GM10266 (cell line): ENCODE data around the gene UBL3.

ENCODE experiments used
- DNase-seq: peaks from one replicate; pipeline ENCODE4 v3.0.0; 2012; ENCODE audit errors: extremely low spot score
- TF ChIP-seq, protein P1 (sequence below): IDR thresholded peaks from 2 replicates; pipeline ENCODE4 v1.5.1; 2012; ENCODE audit warnings: mild to moderate bottlenecking, low read depth; ENCODE audit not compliant: control insufficient read depth, insufficient read depth; ENCODE audit errors: missing control alignments

The UBL3 gene

DNA sequence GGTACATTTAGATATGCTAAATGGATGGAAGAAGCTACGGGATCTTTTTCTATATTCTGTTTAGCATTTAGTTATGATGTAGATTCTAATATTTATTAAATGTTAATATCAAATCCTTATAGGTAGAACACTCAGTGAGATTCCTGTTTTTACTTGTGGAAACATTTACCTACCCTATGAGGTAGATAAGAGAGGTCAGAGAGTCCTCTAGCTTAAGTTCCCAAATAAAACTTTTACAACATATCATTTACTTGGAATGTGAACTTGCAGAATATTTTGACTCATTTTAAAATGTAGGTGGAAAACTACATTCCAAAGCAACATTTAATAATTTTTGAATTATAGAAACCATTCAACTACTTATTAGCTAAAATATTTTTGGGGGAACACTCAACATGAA is 63.7 kb downstream of the UBL3 start:
- no peak for DNase-seq
- TF ChIP-seq, protein P1, sequence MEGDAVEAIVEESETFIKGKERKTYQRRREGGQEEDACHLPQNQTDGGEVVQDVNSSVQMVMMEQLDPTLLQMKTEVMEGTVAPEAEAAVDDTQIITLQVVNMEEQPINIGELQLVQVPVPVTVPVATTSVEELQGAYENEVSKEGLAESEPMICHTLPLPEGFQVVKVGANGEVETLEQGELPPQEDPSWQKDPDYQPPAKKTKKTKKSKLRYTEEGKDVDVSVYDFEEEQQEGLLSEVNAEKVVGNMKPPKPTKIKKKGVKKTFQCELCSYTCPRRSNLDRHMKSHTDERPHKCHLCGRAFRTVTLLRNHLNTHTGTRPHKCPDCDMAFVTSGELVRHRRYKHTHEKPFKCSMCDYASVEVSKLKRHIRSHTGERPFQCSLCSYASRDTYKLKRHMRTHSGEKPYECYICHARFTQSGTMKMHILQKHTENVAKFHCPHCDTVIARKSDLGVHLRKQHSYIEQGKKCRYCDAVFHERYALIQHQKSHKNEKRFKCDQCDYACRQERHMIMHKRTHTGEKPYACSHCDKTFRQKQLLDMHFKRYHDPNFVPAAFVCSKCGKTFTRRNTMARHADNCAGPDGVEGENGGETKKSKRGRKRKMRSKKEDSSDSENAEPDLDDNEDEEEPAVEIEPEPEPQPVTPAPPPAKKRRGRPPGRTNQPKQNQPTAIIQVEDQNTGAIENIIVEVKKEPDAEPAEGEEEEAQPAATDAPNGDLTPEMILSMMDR, result no peak

- TF ChIP-seq, protein P1, result no peak
- no peak for DNase-seq
Observed at GRCh38 chr13:29785978-29786377, 64.4 kb downstream of the UBL3 start.

- TF ChIP-seq, protein P1, result no peak
- no peak for DNase-seq
Observed at GRCh38 chr13:29782798-29783197, 67.6 kb downstream of the UBL3 start.

GRCh38 chr13:29774830-29775229 is 75.6 kb downstream of the UBL3 start:
- DNase-seq, result no peak

DNA sequence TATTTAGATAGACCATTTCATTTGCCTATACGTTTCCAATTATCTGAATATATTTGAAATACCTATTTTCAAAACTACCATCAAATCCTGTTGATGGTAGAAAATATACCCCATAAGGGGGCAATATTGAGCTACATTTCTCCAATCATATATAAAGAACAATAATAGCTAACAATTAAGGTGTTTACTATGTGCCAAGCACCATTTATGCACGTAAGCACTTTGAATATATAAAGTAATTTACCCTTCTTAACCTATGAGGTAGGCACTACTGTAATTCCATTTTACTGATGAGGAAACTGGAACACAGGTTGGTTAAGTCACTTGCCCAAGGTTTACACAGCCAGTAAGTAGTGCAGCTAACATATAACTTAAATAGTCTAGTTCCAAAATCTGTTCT is 79.2 kb downstream of the UBL3 start:
- no peak for DNase-seq
- TF ChIP-seq, protein P1, result peak; percentile 33

More at GRCh38 chr13:29774830-29775229, 75.6 kb downstream of the UBL3 start:
- TF ChIP-seq, protein P1, result no peak

GRCh38 chr13:29767006-29767405 is 83.4 kb downstream of the UBL3 start:
- TF ChIP-seq, protein P1, result no peak

DNA sequence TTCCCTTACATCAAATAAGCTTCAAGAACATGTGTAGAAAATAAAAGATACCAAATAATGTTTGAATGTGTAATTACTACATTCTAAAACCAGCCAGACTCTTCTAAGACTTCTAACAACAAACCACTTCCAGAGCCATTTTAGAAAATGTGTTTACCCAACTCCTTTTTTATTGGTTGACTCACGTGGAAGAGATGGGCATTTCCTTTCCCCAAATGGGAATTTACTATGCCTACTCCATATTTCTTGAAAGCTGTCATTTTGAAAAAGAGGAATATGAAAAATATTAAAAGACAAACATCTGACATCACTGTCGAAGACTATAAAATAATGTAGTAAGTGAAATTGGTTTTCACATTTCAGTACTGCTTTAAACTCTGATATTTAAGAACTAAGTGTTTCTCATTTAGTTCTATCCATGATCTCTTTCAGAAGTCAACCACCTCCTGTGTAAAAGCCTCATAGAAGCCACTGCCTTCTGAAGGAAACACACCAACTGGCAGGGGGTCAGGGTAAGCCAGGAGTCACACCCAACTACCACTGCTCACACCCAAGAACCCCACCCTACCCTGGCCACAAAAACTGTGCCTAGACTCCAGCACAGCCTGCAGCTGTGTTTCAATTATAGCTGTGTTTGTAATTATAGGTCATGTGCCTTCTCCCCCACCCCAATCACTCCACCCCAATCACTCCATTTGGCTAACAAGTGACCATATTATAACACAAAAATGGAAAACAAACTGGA is 86.8 kb downstream of the UBL3 start:
- no peak for DNase-seq
- TF ChIP-seq, protein P1, result no peak

More at GRCh38 chr13:29767006-29767405, 83.4 kb downstream of the UBL3 start:
- DNase-seq, result no peak
